Measurements from ENCODE around the gene TCTN1. TPM values are rescaled to one million over a fixed set of nuclear protein-coding genes. Genes with fewer than 3 reads are reported as not detected.

Gene TCTN1
- total RNA-seq, 1 donor from 2014 or later, result 31.4 TPM

- peak within 1 kb of the TSS; percentile 85 for H3K27ac ChIP-seq
- H3K9me3 ChIP-seq, result no peaks in the 10 kb centered on the region
- DNase-seq (ENCODE audit: extremely low spot score in 2 of 2), result no peak
- peaks cover 26% of the 10 kb centered on the region for H3K4me1 ChIP-seq
- no peaks in the 10 kb centered on the region for H3K36me3 ChIP-seq
- H3K4me3 ChIP-seq, result peak within 1 kb of the TSS; percentile 67 to 72
- no peaks in the 10 kb centered on the region for H3K27me3 ChIP-seq
- intact Hi-C loops (cut with DNase I), result no loop called here
- TF ChIP-seq POLR2AphosphoS5 (IDR thresholded peaks at IDR 0.05; ENCODE audit: insufficient read depth in 1 of 2, low read depth in 1 of 2) (no peak), POLR2A (IDR thresholded peaks at IDR 0.05) (no peak)
These were observed 74.7 kb downstream of the TCTN1 start, which contains the start of gene HVCN1 for GRCh38 chr12:110688446-110689280. Gene HVCN1, minus strand, starts transcription at chr12:110689115. Its CDS starts 5,870 bp downstream, at chr12:110683245.

DNA sequence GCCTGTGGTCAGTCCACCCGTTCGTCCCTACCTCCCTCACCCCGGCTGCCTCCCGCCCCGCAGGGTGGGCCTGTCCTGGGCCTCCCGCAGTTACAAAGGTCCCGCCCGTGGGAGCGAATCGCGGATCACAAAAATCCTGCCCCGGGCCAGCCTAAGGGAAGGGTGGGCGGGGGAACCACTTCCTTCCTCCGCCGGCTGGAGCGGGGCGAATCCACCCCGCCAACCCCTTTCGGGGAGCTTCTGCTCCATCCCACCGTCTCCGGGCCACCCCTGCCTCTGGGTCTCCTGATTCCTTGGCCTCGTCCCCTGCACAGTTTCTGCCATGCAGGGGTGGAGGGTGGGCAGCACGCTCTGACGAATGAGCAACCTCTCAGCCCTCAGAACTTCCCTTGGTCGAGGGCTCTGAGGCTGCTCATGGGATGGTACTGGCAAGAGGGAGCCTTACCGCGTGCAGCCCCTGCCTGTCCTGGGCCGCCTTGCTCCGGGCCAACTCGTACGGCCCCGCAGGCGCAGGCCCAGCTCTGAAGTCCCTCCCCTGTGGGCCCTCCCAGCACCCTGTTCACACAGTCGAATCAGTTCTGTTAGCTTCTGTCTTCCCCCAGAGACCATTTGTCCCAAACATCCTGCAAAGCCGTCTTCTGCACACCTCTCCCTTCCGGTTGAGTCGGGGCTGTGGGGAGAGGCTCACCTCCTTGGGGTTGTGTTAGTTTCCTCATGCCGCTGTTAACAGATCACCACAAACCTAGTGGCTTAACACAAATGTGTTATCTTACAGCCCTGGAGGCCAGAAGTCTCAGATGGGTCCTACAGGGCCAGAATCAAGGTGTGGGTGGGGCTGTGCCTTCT lies 75.6 kb downstream of the TCTN1 start:
- Histone ChIP-seq H3K27me3 (no peaks in the 10 kb centered on the region), H3K36me3 (no peaks in the 10 kb centered on the region), H3K27ac (peak overlapping the region; percentile 85), H3K4me1 (peaks cover 26% of the 10 kb centered on the region), H3K4me3 (peak overlapping the region; percentile 67 to 72), H3K9me3 (no peaks in the 10 kb centered on the region)
- intact Hi-C loops (cut with DNase I), result loop anchor here (10.0 kb wide), 1 partner anchor 75 kb away; the partner anchor contains the start of gene TCTN1
- TF ChIP-seq CTCF (IDR thresholded peaks at IDR 0.05), result no peak
- TF ChIP-seq POLR2AphosphoS5 (IDR thresholded peaks at IDR 0.05; ENCODE audit: insufficient read depth in 1 of 2, low read depth in 1 of 2), result peak in 1 of 2 donors; percentile 73
- TF ChIP-seq POLR2A (IDR thresholded peaks at IDR 0.05), result no peak
- DNase-seq (ENCODE audit: extremely low spot score in 2 of 2), result no peak

DNA sequence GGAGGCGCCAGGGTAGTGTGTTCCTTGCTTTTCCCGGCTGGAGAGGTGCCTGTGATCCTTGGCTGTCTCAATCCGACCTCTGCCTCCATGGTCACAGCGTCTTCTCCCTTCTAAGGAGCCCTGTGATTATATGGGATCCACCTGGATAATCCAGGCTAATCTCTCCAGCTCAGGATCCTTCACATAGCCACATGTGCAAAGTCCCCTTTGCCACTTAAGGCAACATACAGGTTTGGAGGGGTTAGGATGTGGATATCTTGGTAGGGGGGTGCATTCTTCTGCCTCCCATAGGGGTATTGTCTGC lies 76.2 kb downstream of the TCTN1 start:
- Histone ChIP-seq H3K27ac (peak overlapping the region; percentile 85), H3K36me3 (no peaks in the 10 kb centered on the region), H3K9me3 (no peaks in the 10 kb centered on the region), H3K4me1 (peaks cover 26% of the 10 kb centered on the region), H3K4me3 (no peak overlapping the region), H3K27me3 (no peaks in the 10 kb centered on the region)
- intact Hi-C loops (cut with DNase I), result loop anchor here (10.0 kb wide), 1 partner anchor 75 kb away; the partner anchor contains the start of gene TCTN1
- TF ChIP-seq POLR2AphosphoS5 (IDR thresholded peaks at IDR 0.05; ENCODE audit: insufficient read depth in 1 of 2, low read depth in 1 of 2), result no peak
- no peak for TF ChIP-seq POLR2A (IDR thresholded peaks at IDR 0.05)
- no peak for TF ChIP-seq CTCF (IDR thresholded peaks at IDR 0.05)
- DNase-seq (ENCODE audit: extremely low spot score in 2 of 2), result no peak

GRCh38 chr12:110693731-110694130 lies 79.8 kb downstream of the TCTN1 start:
- Histone ChIP-seq H3K4me1 (peaks cover 22% of the 10 kb centered on the region), H3K4me3 (no peak overlapping the region), H3K9me3 (no peaks in the 10 kb centered on the region), H3K36me3 (no peaks in the 10 kb centered on the region), H3K27ac (no peak overlapping the region), H3K27me3 (no peaks in the 10 kb centered on the region)
- intact Hi-C loops (cut with DNase I), result loop anchor here (10.0 kb wide), 1 partner anchor 79 kb away; the partner anchor contains the start of gene TCTN1
- TF ChIP-seq POLR2A (IDR thresholded peaks at IDR 0.05) (no peak), POLR2AphosphoS5 (IDR thresholded peaks at IDR 0.05; ENCODE audit: insufficient read depth in 1 of 2, low read depth in 1 of 2) (no peak), CTCF (IDR thresholded peaks at IDR 0.05) (no peak)
- no peak for DNase-seq (ENCODE audit: extremely low spot score in 2 of 2)

DNA sequence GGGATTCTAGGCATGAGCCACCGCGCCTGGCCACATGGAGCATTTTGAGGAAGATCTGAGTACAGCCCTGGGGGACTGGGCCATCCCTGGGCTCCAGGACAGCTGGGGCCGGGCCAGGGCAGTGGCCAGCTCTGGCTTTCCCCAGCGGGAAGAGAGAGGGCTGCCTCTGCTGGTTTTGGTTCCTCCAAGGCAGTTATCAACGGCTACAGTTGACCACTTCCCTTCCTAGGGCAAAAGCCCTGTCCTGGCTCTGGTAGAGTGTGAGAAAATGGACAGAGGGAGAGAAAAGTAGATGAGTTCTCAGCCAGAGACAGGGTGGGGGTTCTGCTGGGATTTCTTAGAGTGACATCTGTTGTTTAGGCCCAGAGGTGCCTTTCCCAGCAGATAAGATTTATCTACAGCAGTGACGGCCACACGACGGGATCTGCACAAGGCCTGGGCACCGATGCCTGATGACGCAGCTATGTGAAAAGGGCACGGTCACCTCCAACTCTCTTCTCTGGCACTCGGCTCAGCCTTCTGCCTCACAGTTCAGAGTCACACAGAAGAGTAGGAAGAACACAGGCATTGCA lies 80.5 kb downstream of the TCTN1 start:
- Histone ChIP-seq H3K27ac (no peak overlapping the region), H3K9me3 (no peaks in the 10 kb centered on the region), H3K4me1 (peaks cover 22% of the 10 kb centered on the region), H3K27me3 (no peaks in the 10 kb centered on the region), H3K4me3 (no peak overlapping the region), H3K36me3 (no peaks in the 10 kb centered on the region)
- no peak for DNase-seq (ENCODE audit: extremely low spot score in 2 of 2)
- intact Hi-C loops (cut with DNase I), result loop anchor here (10.0 kb wide), 1 partner anchor 80 kb away; the partner anchor contains the start of gene TCTN1
- no peak for TF ChIP-seq POLR2AphosphoS5 (IDR thresholded peaks at IDR 0.05; ENCODE audit: insufficient read depth in 1 of 2, low read depth in 1 of 2)
- no peak for TF ChIP-seq CTCF (IDR thresholded peaks at IDR 0.05)
- no peak for TF ChIP-seq POLR2A (IDR thresholded peaks at IDR 0.05)

Measured in vagina (tissue), 2 donors.